WTC11 (cell line): ENCODE measurements around the gene TNS3.

ENCODE experiments used
- ATF2 ChIP-seq: sonication (generic); formaldehyde crosslinking; IDR thresholded peaks from 2 replicates; pipeline ENCODE4 v1.8.1; 2022; ENCODE audit warnings: low read depth, missing genetic modification reagents, borderline replicate concordance
- CBFB ChIP-seq: sonication (generic); formaldehyde crosslinking; IDR thresholded peaks from 2 replicates; pipeline ENCODE4 v1.8.1; 2022; ENCODE audit warnings: mild to moderate bottlenecking, low read depth, missing genetic modification reagents
- ESRRA ChIP-seq: sonication (generic); formaldehyde crosslinking; IDR thresholded peaks from 2 replicates; pipeline ENCODE4 v1.8.1; 2022; ENCODE audit warnings: mild to moderate bottlenecking, missing genetic modification reagents, borderline replicate concordance
- ETV6 ChIP-seq: sonication (generic); formaldehyde crosslinking; IDR thresholded peaks from 2 replicates; pipeline ENCODE4 v1.8.1; 2022; ENCODE audit warnings: mild to moderate bottlenecking, missing genetic modification reagents
- IRF1 ChIP-seq: sonication (generic); formaldehyde crosslinking; IDR thresholded peaks from 2 replicates; pipeline ENCODE4 v1.8.0; 2023; ENCODE audit warnings: missing genetic modification reagents
- SMAD4 ChIP-seq: sonication (generic); formaldehyde crosslinking; IDR thresholded peaks from 2 replicates; pipeline ENCODE4 v1.8.0; 2022; ENCODE audit warnings: mild to moderate bottlenecking, missing genetic modification reagents
- TEAD4 ChIP-seq: sonication (generic); formaldehyde crosslinking; IDR thresholded peaks from 2 replicates; pipeline ENCODE4 v1.8.0; 2022; ENCODE audit warnings: mild to moderate bottlenecking, missing genetic modification reagents
- TF ChIP-seq, protein P1 (sequence below): fragments of 200-600 bp; IDR thresholded peaks from 2 replicates; pipeline ENCODE4 v1.8.0; 2022; ENCODE audit warnings: antibody characterized with exemption
- TF ChIP-seq, protein P2 (sequence below): fragments of 250-450 bp; sonication (Bioruptor Pico); IDR thresholded peaks from 2 replicates; pipeline ENCODE4 v1.9.0; 2021; ENCODE audit warnings: mild to moderate bottlenecking
- TF ChIP-seq, protein P3 (sequence below): sonication (generic); formaldehyde crosslinking; IDR thresholded peaks from 2 replicates; pipeline ENCODE4 v1.8.1; 2023; ENCODE audit warnings: mild to moderate bottlenecking, missing genetic modification reagents, moderate library complexity
- TF ChIP-seq, protein P4 (sequence below): sonication (generic); formaldehyde crosslinking; IDR thresholded peaks from 2 replicates; pipeline ENCODE4 v1.8.1; 2023; ENCODE audit warnings: mild to moderate bottlenecking, missing genetic modification reagents

GRCh38 chr7:47576866-47577306, 5.0 kb downstream of the TNS3 start:
- TF ChIP-seq, protein P1, sequence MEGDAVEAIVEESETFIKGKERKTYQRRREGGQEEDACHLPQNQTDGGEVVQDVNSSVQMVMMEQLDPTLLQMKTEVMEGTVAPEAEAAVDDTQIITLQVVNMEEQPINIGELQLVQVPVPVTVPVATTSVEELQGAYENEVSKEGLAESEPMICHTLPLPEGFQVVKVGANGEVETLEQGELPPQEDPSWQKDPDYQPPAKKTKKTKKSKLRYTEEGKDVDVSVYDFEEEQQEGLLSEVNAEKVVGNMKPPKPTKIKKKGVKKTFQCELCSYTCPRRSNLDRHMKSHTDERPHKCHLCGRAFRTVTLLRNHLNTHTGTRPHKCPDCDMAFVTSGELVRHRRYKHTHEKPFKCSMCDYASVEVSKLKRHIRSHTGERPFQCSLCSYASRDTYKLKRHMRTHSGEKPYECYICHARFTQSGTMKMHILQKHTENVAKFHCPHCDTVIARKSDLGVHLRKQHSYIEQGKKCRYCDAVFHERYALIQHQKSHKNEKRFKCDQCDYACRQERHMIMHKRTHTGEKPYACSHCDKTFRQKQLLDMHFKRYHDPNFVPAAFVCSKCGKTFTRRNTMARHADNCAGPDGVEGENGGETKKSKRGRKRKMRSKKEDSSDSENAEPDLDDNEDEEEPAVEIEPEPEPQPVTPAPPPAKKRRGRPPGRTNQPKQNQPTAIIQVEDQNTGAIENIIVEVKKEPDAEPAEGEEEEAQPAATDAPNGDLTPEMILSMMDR: no peak
- TF ChIP-seq IRF1 (CRISPR knock-in tag): no peak
- no peak for TF ChIP-seq ESRRA (CRISPR knock-in tag)
- no peak for TF ChIP-seq SMAD4
- TF ChIP-seq ETV6 (CRISPR knock-in tag): no peak
- TF ChIP-seq, protein P2, sequence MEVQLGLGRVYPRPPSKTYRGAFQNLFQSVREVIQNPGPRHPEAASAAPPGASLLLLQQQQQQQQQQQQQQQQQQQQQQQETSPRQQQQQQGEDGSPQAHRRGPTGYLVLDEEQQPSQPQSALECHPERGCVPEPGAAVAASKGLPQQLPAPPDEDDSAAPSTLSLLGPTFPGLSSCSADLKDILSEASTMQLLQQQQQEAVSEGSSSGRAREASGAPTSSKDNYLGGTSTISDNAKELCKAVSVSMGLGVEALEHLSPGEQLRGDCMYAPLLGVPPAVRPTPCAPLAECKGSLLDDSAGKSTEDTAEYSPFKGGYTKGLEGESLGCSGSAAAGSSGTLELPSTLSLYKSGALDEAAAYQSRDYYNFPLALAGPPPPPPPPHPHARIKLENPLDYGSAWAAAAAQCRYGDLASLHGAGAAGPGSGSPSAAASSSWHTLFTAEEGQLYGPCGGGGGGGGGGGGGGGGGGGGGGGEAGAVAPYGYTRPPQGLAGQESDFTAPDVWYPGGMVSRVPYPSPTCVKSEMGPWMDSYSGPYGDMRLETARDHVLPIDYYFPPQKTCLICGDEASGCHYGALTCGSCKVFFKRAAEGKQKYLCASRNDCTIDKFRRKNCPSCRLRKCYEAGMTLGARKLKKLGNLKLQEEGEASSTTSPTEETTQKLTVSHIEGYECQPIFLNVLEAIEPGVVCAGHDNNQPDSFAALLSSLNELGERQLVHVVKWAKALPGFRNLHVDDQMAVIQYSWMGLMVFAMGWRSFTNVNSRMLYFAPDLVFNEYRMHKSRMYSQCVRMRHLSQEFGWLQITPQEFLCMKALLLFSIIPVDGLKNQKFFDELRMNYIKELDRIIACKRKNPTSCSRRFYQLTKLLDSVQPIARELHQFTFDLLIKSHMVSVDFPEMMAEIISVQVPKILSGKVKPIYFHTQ: no peak
- TF ChIP-seq TEAD4 (CRISPR knock-in tag): no peak
- no peak for TF ChIP-seq CBFB (CRISPR knock-in tag)
- TF ChIP-seq, protein P3, sequence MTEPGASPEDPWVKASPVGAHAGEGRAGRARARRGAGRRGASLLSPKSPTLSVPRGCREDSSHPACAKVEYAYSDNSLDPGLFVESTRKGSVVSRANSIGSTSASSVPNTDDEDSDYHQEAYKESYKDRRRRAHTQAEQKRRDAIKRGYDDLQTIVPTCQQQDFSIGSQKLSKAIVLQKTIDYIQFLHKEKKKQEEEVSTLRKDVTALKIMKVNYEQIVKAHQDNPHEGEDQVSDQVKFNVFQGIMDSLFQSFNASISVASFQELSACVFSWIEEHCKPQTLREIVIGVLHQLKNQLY (CRISPR knock-in tag): no peak
- no peak for TF ChIP-seq ATF2 (CRISPR knock-in tag)
- TF ChIP-seq, protein P4, sequence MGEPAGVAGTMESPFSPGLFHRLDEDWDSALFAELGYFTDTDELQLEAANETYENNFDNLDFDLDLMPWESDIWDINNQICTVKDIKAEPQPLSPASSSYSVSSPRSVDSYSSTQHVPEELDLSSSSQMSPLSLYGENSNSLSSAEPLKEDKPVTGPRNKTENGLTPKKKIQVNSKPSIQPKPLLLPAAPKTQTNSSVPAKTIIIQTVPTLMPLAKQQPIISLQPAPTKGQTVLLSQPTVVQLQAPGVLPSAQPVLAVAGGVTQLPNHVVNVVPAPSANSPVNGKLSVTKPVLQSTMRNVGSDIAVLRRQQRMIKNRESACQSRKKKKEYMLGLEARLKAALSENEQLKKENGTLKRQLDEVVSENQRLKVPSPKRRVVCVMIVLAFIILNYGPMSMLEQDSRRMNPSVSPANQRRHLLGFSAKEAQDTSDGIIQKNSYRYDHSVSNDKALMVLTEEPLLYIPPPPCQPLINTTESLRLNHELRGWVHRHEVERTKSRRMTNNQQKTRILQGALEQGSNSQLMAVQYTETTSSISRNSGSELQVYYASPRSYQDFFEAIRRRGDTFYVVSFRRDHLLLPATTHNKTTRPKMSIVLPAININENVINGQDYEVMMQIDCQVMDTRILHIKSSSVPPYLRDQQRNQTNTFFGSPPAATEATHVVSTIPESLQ (CRISPR knock-in tag): no peak
